Stimulated activated CD8-positive, alpha-beta memory T cell treated with anti-CD3 and anti-CD28 coated beads, Interleukin-4, amount 100 ng/mL, for 24 hours (primary cell): ENCODE results near the gene ADCY7.

Experiments used
- DNase-seq: peaks from one replicate; pipeline ENCODE4 v3.0.0-alpha.2; 2020; ENCODE audit warnings: low read depth

ADCY7 gene

GRCh38 chr16:50282010-50282538 lies 15.7 kb downstream of the ADCY7 start:
- peak; percentile 42 for DNase-seq

GRCh38 chr16:50282955-50283631 lies 16.7 kb downstream of the ADCY7 start:
- DNase-seq = no peak

GRCh38 chr16:50284131-50284911 lies 18.0 kb downstream of the ADCY7 start:
- DNase-seq = no peak

- DNase-seq = no peak
Observed at GRCh38 chr16:50285406-50286003, 19.2 kb downstream of the ADCY7 start.

GRCh38 chr16:50286681-50287080 lies 20.3 kb downstream of the ADCY7 start:
- DNase-seq = no peak

- no peak for DNase-seq
Observed at GRCh38 chr16:50288026-50288425, 21.7 kb downstream of the ADCY7 start.

GRCh38 chr16:50288920-50289319 lies 22.6 kb downstream of the ADCY7 start:
- no peak for DNase-seq

GRCh38 chr16:50289950-50290764 lies 23.8 kb downstream of the ADCY7 start:
- no peak for DNase-seq

GRCh38 chr16:50290856-50291255 lies 24.5 kb downstream of the ADCY7 start:
- no peak for DNase-seq

GRCh38 chr16:50291719-50292565 lies 25.6 kb downstream of the ADCY7 start:
- DNase-seq = no peak

- no peak for DNase-seq
Observed at GRCh38 chr16:50292566-50292948, 26.2 kb downstream of the ADCY7 start.

- no peak for DNase-seq
Observed at GRCh38 chr16:50293041-50293783, 26.9 kb downstream of the ADCY7 start.

GRCh38 chr16:50293994-50294855 lies 27.9 kb downstream of the ADCY7 start:
- DNase-seq = no peak

- DNase-seq = no peak
Observed at GRCh38 chr16:50294955-50295354, 28.6 kb downstream of the ADCY7 start.

GRCh38 chr16:50295541-50296132 lies 29.3 kb downstream of the ADCY7 start:
- no peak for DNase-seq

- no peak for DNase-seq
Observed at GRCh38 chr16:50296807-50297206, 30.5 kb downstream of the ADCY7 start.

- DNase-seq = no peak
Observed at GRCh38 chr16:50297301-50298074, 31.1 kb downstream of the ADCY7 start.

- no peak for DNase-seq
Observed at GRCh38 chr16:50298075-50298460, 31.7 kb downstream of the ADCY7 start.
